Mesenchymal stem cell (in vitro differentiated cells and primary cell): ENCODE data around the gene PCDHGA12.

Source experiments
- DNase-seq: peaks from one replicate; pipeline ENCODE4 v3.0.0-alpha.2; 2013
- H2AFZ ChIP-seq: one replicate; pipeline ENCODE4 v1.6.1; 2013; ENCODE audit warnings: low read depth, mild to moderate bottlenecking, control low read depth, inconsistent platforms, low read length, moderate library complexity
- H2AK5ac ChIP-seq: 2 replicates; pipeline ENCODE4 v1.6.1; 2013; ENCODE audit warnings: low read length, moderate library complexity, mild to moderate bottlenecking, inconsistent platforms; ENCODE audit not compliant: severe bottlenecking
- H2BK120ac ChIP-seq: one replicate; pipeline ENCODE4 v1.6.1; 2013; ENCODE audit warnings: low read depth, mild to moderate bottlenecking, inconsistent platforms, low read length, moderate library complexity
- H2BK12ac ChIP-seq, 2 experiments: one replicate each; pipeline ENCODE4 v1.6.1; 2013; ENCODE audit warnings: inconsistent platforms in 2 of 2, low read length in 2 of 2, mild to moderate bottlenecking in 2 of 2, moderate library complexity in 2 of 2, control low read depth in 1 of 2
- H2BK15ac ChIP-seq: one replicate; pipeline ENCODE4 v1.6.1; 2013; ENCODE audit warnings: mild to moderate bottlenecking, low read depth, inconsistent platforms; ENCODE audit not compliant: poor library complexity, severe bottlenecking
- H2BK5ac ChIP-seq: 2 replicates; pipeline ENCODE4 v1.6.1; 2013; ENCODE audit warnings: low read depth, mild to moderate bottlenecking, low read length, control low read depth, inconsistent platforms; ENCODE audit not compliant: poor library complexity, severe bottlenecking
- H3K14ac ChIP-seq, 2 experiments: one replicate each; pipeline ENCODE4 v1.6.1; 2013; ENCODE audit warnings: inconsistent platforms in 2 of 2, low read length in 2 of 2, control low read depth in 1 of 2, mild to moderate bottlenecking in 1 of 2, moderate library complexity in 1 of 2
- H3K18ac ChIP-seq, 2 experiments: one replicate each; pipeline ENCODE4 v1.6.1; 2013; ENCODE audit warnings: inconsistent platforms in 2 of 2, low read length in 2 of 2, control low read depth in 1 of 2, low read depth in 1 of 2, mild to moderate bottlenecking in 1 of 2
- H3K23ac ChIP-seq, 2 experiments: one replicate each; pipeline ENCODE4 v1.6.1; 2013; ENCODE audit warnings: inconsistent platforms in 2 of 2, low read length in 2 of 2, mild to moderate bottlenecking in 2 of 2, moderate library complexity in 2 of 2, control low read depth in 1 of 2
- H3K27ac ChIP-seq: 2 replicates; pipeline ENCODE4 v1.5.1; 2013; ENCODE audit warnings: mild to moderate bottlenecking, moderate library complexity, low read length, control low read depth, inconsistent platforms; ENCODE audit not compliant: poor library complexity, severe bottlenecking
- H3K27me3 ChIP-seq, 2 experiments: 2 replicates each; pipeline versions ENCODE4 v1.6.1 to v1.7.0; 2013; ENCODE audit warnings: low read length in 2 of 2, mild to moderate bottlenecking in 2 of 2, moderate library complexity in 2 of 2, control low read depth in 1 of 2, inconsistent platforms in 1 of 2; ENCODE audit not compliant: control insufficient read depth in 1 of 2, insufficient read depth in 1 of 2
- H3K36me3 ChIP-seq, 2 experiments: 2 replicates each; pipeline versions ENCODE4 v1.6.1 to v1.7.0; 2013; ENCODE audit warnings: low read length in 2 of 2, control low read depth in 1 of 2, inconsistent platforms in 1 of 2, low read depth in 1 of 2, mild to moderate bottlenecking in 1 of 2; ENCODE audit not compliant: insufficient read depth in 2 of 2, control insufficient read depth in 1 of 2
- H3K4ac ChIP-seq, 2 experiments: one replicate each; pipeline ENCODE4 v1.6.1; 2013; ENCODE audit warnings: inconsistent platforms in 2 of 2, low read length in 2 of 2, mild to moderate bottlenecking in 2 of 2, moderate library complexity in 2 of 2, control low read depth in 1 of 2, low read depth in 1 of 2
- H3K4me1 ChIP-seq: 2 replicates; pipeline ENCODE4 v1.6.1; 2013; ENCODE audit warnings: low read depth, low read length, control low read depth; ENCODE audit not compliant: control insufficient read depth, insufficient read depth
- H3K4me2 ChIP-seq: 2 replicates; pipeline ENCODE4 v1.6.1; 2013; ENCODE audit warnings: low read length, mild to moderate bottlenecking, inconsistent platforms; ENCODE audit not compliant: poor library complexity, severe bottlenecking
- H3K4me3 ChIP-seq, 2 experiments: 2 replicates each; pipeline versions ENCODE4 v1.5.1 to v1.7.0; 2013; ENCODE audit warnings: low read length in 2 of 2, mild to moderate bottlenecking in 2 of 2, control low read depth in 1 of 2, low read depth in 1 of 2; ENCODE audit not compliant: insufficient read depth in 1 of 2
- H3K79me1 ChIP-seq: replicated peaks from 2 replicates; pipeline ENCODE4 v1.6.1; 2013; ENCODE audit warnings: mild to moderate bottlenecking, control low read depth, low read length, inconsistent platforms; ENCODE audit not compliant: poor library complexity, severe bottlenecking
- H3K9ac ChIP-seq: 2 replicates; pipeline ENCODE4 v1.7.0; 2013; ENCODE audit warnings: mild to moderate bottlenecking, low read length, moderate library complexity
- H3K9me3 ChIP-seq: 2 replicates; pipeline ENCODE4 v1.7.0; 2013; ENCODE audit warnings: mild to moderate bottlenecking, low read length; ENCODE audit not compliant: control insufficient read depth
- H4K8ac ChIP-seq: one replicate; pipeline ENCODE4 v1.6.1; 2013; ENCODE audit warnings: inconsistent platforms, mild to moderate bottlenecking, low read length, moderate library complexity
- H4K91ac ChIP-seq: one replicate; pipeline ENCODE4 v1.6.1; 2013; ENCODE audit warnings: mild to moderate bottlenecking, low read length, inconsistent platforms
- WGBS: methylation state at CpG from one replicate; pipeline ENCODE4 v1.1.7; 2013; ENCODE audit warnings: mixed read lengths; 5-methylcytosine and 5-hydroxymethylcytosine counted together

The PCDHGA12 gene

GRCh38 chr5:141419074-141419880 is 11.0 kb upstream of the PCDHGA12 start:
- H2BK120ac ChIP-seq, result no peak overlapping the region
- H3K79me1 ChIP-seq, result peaks cover 44% of the 10 kb centered on the region
- H3K4me3 ChIP-seq, result peak overlapping the region; percentile 11 to 80
- 98% methylated on average over 74 of the region's 74 CpGs for WGBS
- DNase-seq, result no peak
- H3K4ac ChIP-seq, result no peak overlapping the region
- H2AK5ac ChIP-seq, result no peak overlapping the region
- no peaks in the 10 kb centered on the region for H3K27me3 ChIP-seq
- no peak overlapping the region for H4K91ac ChIP-seq
- H2BK12ac ChIP-seq, result no peak overlapping the region
- no peak overlapping the region for H3K14ac ChIP-seq
- H3K4me1 ChIP-seq, result peaks cover 8% of the 10 kb centered on the region
- no peak overlapping the region for H2AFZ ChIP-seq
- no peak overlapping the region for H3K9ac ChIP-seq
- H2BK15ac ChIP-seq, result no peak overlapping the region
- peaks cover 28% of the 10 kb centered on the region for H3K9me3 ChIP-seq
- no peak overlapping the region for H2BK5ac ChIP-seq
- H3K23ac ChIP-seq, result no peak overlapping the region
- H3K4me2 ChIP-seq, result no peak overlapping the region
- no peak overlapping the region for H3K27ac ChIP-seq
- no peak overlapping the region for H4K8ac ChIP-seq
- H3K18ac ChIP-seq, result no peak overlapping the region
- peaks cover 9 to 50% of the 10 kb centered on the region in 2 experiments for H3K36me3 ChIP-seq

DNA sequence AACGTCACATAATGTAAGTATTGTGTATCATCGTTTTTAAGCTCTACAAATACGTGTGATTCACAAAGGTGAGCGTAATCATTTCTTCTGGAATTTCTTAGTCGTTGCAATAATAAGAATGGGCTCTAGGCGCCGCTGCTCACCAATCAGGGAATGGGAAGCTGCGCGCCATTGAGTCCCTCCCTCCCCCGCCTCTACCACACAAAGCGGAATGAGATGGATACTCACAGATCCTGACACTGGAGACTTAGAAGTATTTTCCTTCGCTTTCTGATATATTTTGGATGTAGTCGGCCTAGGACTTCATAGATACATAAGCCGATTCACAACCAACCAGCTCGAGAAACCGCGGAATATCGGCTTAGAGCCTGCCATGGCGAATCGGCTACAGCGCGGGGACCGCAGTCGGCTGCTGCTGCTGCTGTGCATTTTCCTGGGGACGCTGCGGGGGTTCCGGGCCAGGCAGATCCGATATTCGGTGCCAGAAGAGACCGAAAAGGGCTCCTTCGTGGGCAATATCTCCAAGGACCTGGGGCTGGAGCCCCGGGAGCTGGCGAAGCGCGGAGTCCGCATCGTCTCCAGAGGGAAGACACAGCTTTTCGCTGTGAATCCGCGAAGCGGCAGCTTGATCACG is 9.3 kb upstream of the PCDHGA12 start, which contains the start of gene PCDHGA11:
TSS of gene PCDHGA11 (plus strand) at position 197 of the 634 bp plus-strand sequence. CDS start at position 374, 177 bp downstream.
- no peak within 1 kb of the TSS for H2AK5ac ChIP-seq
- H2BK15ac ChIP-seq, result no peak within 1 kb of the TSS
- no peak within 1 kb of the TSS for H2AFZ ChIP-seq
- no peak within 1 kb of the TSS for H2BK5ac ChIP-seq
- peak; percentile 14 for DNase-seq
- no peak within 1 kb of the TSS for H3K14ac ChIP-seq
- no peak within 1 kb of the TSS for H3K23ac ChIP-seq
- H3K18ac ChIP-seq, result no peak within 1 kb of the TSS
- H4K91ac ChIP-seq, result no peak within 1 kb of the TSS
- no peak within 1 kb of the TSS for H2BK120ac ChIP-seq
- peaks cover 12 to 41% of the 10 kb centered on the region in 2 experiments for H3K36me3 ChIP-seq
- H3K27me3 ChIP-seq, result no peaks in the 10 kb centered on the region
- H2BK12ac ChIP-seq, result no peak within 1 kb of the TSS
- no peak within 1 kb of the TSS for H4K8ac ChIP-seq
- H3K9ac ChIP-seq, result peak within 1 kb of the TSS; percentile 77
- H3K27ac ChIP-seq, result no peak within 1 kb of the TSS
- H3K9me3 ChIP-seq, result peaks cover 28% of the 10 kb centered on the region
- H3K79me1 ChIP-seq, result peaks cover 42% of the 10 kb centered on the region
- H3K4me3 ChIP-seq, result peak within 1 kb of the TSS in 1 of 2 experiments; percentile 80
- H3K4me1 ChIP-seq, result peaks cover 8% of the 10 kb centered on the region
- H3K4ac ChIP-seq, result no peak within 1 kb of the TSS
- H3K4me2 ChIP-seq, result no peak within 1 kb of the TSS
- whole genome bisulfite sequencing, result 71% methylated on average over 42 of the region's 42 CpGs

DNA sequence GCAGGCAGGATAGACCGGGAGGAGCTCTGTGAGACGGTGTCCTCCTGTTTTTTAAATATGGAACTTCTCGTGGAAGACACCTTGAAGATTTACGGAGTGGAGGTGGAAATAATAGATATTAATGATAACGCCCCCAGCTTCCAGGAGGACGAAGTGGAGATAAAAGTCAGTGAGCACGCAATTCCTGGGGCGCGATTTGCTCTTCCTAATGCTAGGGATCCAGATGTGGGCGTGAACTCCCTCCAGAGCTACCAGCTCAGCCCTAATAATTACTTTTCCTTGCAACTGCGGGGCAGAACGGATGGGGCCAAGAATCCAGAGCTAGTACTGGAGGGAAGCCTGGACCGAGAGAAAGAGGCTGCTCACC is 8.8 kb upstream of the PCDHGA12 start:
- Histone ChIP-seq H3K9me3 (peaks cover 28% of the 10 kb centered on the region), H3K18ac (no peak overlapping the region), H3K4me2 (no peak overlapping the region), H4K8ac (no peak overlapping the region), H3K27me3 (no peaks in the 10 kb centered on the region), H3K4ac (no peak overlapping the region), H3K36me3 (peaks cover 17 to 44% of the 10 kb centered on the region in 2 experiments), H3K23ac (no peak overlapping the region), H3K27ac (no peak overlapping the region), H2BK120ac (no peak overlapping the region), H2AFZ (no peak overlapping the region), H2BK12ac (no peak overlapping the region), H3K4me3 (peak overlapping the region in 1 of 2 experiments; percentile 80), H3K9ac (peak overlapping the region; percentile 77), H2BK5ac (no peak overlapping the region), H3K79me1 (peaks cover 45% of the 10 kb centered on the region), H2AK5ac (no peak overlapping the region), H2BK15ac (no peak overlapping the region), H4K91ac (no peak overlapping the region), H3K14ac (no peak overlapping the region), H3K4me1 (peaks cover 8% of the 10 kb centered on the region)
- 85% methylated on average over 13 of the region's 13 CpGs for WGBS
- no peak for DNase-seq

DNA sequence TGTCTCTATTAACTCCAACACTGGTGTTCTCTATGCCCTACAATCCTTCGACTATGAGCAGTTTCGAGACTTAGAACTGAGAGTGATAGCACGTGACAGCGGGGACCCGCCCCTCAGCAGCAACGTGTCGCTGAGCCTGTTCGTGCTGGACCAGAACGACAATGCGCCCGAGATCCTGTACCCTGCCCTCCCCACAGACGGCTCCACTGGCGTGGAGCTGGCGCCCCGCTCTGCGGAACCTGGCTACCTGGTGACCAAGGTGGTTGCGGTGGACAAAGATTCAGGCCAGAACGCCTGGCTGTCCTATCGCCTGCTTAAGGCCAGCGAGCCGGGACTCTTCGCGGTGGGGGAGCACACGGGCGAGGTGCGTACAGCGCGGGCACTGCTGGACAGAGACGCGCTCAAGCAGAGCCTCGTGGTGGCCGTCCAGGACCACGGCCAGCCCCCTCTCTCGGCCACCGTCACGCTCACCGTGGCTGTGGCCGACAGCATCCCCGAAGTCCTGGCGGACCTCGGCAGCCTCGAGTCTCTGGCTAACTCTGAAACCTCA is 7.5 kb upstream of the PCDHGA12 start:
- H3K23ac ChIP-seq, result no peak overlapping the region
- H4K8ac ChIP-seq, result no peak overlapping the region
- no peak overlapping the region for H3K4ac ChIP-seq
- no peak overlapping the region for H3K27ac ChIP-seq
- H3K4me3 ChIP-seq, result peak overlapping the region in 1 of 2 experiments; percentile 80
- no peak overlapping the region for H3K9ac ChIP-seq
- no peak overlapping the region for H3K18ac ChIP-seq
- H3K79me1 ChIP-seq, result peaks cover 53% of the 10 kb centered on the region
- H2BK5ac ChIP-seq, result no peak overlapping the region
- no peaks in the 10 kb centered on the region for H3K27me3 ChIP-seq
- no peak overlapping the region for H3K14ac ChIP-seq
- H4K91ac ChIP-seq, result no peak overlapping the region
- H2AFZ ChIP-seq, result no peak overlapping the region
- no peak overlapping the region for H2AK5ac ChIP-seq
- DNase-seq, result no peak
- peaks cover 10% of the 10 kb centered on the region for H3K4me1 ChIP-seq
- no peak overlapping the region for H2BK12ac ChIP-seq
- no peak overlapping the region for H3K4me2 ChIP-seq
- WGBS, result 97% methylated on average over 42 of the region's 42 CpGs
- peaks cover 38% of the 10 kb centered on the region for H3K9me3 ChIP-seq
- H2BK120ac ChIP-seq, result no peak overlapping the region
- H3K36me3 ChIP-seq, result peaks cover 29 to 54% of the 10 kb centered on the region in 2 experiments
- H2BK15ac ChIP-seq, result no peak overlapping the region
